ENCODE data around the gene NUDT3.
"Not testable (repeated sequence)": the region's sequence is repeated elsewhere in the genome, so short reads cannot be mapped to it uniquely, and the experiment has no call there.

NUDT3 gene

DNA sequence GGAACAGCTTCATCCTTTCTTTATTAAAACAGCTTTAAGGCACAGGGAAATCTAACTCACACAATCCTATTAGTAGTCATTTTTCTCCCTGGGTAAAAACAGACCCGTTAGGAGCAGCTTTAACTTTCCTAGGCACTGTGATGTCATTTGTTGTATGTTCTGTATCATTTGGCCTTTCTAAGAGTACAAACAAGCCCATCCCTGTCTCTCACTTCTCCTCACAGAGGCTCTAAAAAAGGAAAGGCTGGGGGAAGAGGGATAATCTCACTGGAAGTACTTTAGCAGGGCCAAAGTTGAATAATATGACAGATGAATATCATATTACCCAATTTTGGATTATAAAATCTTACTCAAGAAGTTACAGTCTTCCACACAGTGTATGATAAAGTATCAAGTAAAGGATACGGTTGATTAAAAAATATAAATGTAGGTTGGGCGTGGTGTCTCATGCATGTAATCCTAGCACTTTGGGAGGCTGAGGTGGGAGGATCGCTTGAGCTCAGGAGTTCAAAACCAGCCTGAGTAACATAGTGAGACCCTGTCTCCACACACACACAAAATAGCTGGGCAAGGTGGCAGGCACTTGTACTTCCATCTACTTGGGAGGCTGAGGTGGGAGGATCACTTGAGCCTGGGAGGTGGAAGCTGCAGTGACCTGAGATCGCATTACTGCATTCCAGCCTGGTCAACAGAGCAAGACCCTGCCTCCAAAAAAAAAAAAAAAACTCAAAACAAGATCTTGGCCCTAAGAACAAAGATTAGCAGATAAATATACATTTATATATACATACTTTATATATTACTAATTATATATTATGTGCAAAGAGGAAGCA, 7.9 kb downstream of the NUDT3 start:
- DNase-seq = no peak
- H3K36me3 ChIP-seq = no peaks in the 10 kb centered on the region; the same call in 1 of the 2 replicates
- no peak for TF ChIP-seq CTCF (IDR thresholded peaks at IDR 0.05; ENCODE audit: low read depth, low read length)
- no peaks in the 10 kb centered on the region for H3K4me1 ChIP-seq
- no peaks in the 10 kb centered on the region for H3K27me3 ChIP-seq
- H3K4me3 ChIP-seq (ENCODE audit: low read depth, low read length) = no peak overlapping the region
- no peaks in the 10 kb centered on the region for H3K9me3 ChIP-seq

- H3K9me3 ChIP-seq = no peaks in the 10 kb centered on the region
- no peaks in the 10 kb centered on the region for H3K27me3 ChIP-seq
- H3K4me3 ChIP-seq (ENCODE audit: low read depth, low read length) = no peak overlapping the region
- DNase-seq = no peak
- no peaks in the 10 kb centered on the region for H3K4me1 ChIP-seq
- no peaks in the 10 kb centered on the region; the same call in 1 of the 2 replicates for H3K36me3 ChIP-seq
- no peak for TF ChIP-seq CTCF (IDR thresholded peaks at IDR 0.05; ENCODE audit: low read depth, low read length)
Observed at GRCh38 chr6:34383656-34384320, 8.7 kb downstream of the NUDT3 start.

- no peak for DNase-seq
- no peaks in the 10 kb centered on the region for H3K27me3 ChIP-seq
- H3K4me1 ChIP-seq = no peaks in the 10 kb centered on the region
- H3K9me3 ChIP-seq = no peaks in the 10 kb centered on the region
- no peaks in the 10 kb centered on the region; the same call in 1 of the 2 replicates for H3K36me3 ChIP-seq
- no peak overlapping the region for H3K4me3 ChIP-seq (ENCODE audit: low read depth, low read length)
- TF ChIP-seq CTCF (IDR thresholded peaks at IDR 0.05; ENCODE audit: low read depth, low read length) = no peak
Observed at GRCh38 chr6:34383161-34383631, 9.3 kb downstream of the NUDT3 start.

DNA sequence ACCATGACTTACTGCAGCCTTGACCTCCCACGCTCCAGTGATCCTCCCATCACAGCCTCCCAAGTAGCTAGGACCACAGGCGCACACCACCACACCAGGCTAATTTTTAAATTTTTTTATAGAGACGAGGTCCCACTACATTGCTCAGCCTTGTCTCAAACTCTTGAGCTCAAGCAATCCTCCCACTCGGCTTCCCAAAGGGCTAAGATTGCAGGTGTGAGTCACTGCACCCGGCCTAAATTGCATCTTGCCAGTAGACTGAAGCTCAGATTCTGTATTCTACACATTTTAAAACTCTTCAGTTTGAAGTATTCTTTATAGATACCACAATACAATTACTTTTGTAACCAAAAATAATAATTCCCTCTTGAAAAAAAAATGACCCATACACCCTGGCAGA, 11.4 kb downstream of the NUDT3 start:
- Histone ChIP-seq H3K4me1 (no peaks in the 10 kb centered on the region), H3K4me3 (ENCODE audit: low read depth, low read length) (no peak overlapping the region), H3K27me3 (no peaks in the 10 kb centered on the region), H3K9me3 (no peaks in the 10 kb centered on the region), H3K36me3 (no peaks in the 10 kb centered on the region; the same call in 1 of the 2 replicates)
- DNase-seq = no peak
- TF ChIP-seq CTCF (IDR thresholded peaks at IDR 0.05; ENCODE audit: low read depth, low read length) = no peak

GRCh38 chr6:34378470-34378869, 14.0 kb downstream of the NUDT3 start:
- no peaks in the 10 kb centered on the region for H3K4me1 ChIP-seq
- no peaks in the 10 kb centered on the region for H3K27me3 ChIP-seq
- no peak overlapping the region for H3K4me3 ChIP-seq (ENCODE audit: low read depth, low read length)
- DNase-seq = no peak
- H3K36me3 ChIP-seq = no peaks in the 10 kb centered on the region; the same call in 1 of the 2 replicates
- no peak for TF ChIP-seq CTCF (IDR thresholded peaks at IDR 0.05; ENCODE audit: low read depth, low read length)
- no peaks in the 10 kb centered on the region for H3K9me3 ChIP-seq

- no peaks in the 10 kb centered on the region for H3K4me1 ChIP-seq
- DNase-seq = no peak
Observed at GRCh38 chr6:34377984-34378383, 14.5 kb downstream of the NUDT3 start.

DNA sequence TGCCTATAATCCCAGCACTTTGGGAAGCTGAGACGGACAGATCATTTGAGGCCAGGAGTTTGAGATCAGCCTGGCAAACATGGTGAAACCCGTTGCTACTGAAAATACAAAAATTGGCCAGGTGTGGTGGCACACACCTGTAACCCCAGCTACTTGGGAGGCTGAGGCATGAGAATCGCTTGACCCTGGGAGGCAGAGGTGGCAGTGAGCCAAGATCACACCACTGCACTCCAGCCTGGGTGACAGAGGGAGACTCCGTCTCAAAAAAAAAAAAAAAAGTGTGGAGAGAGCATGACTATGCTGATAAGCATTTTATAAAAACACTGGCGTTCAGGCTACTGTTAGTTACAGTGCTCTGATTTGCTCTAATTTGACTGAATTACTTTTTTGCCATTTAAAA, 14.9 kb downstream of the NUDT3 start:
- not testable (repeated sequence) for H3K9me3 ChIP-seq; H3K27me3 ChIP-seq; H3K4me1 ChIP-seq; H3K4me3 ChIP-seq (ENCODE audit: low read depth, low read length); H3K36me3 ChIP-seq; DNase-seq

More at GRCh38 chr6:34377984-34378383, 14.5 kb downstream of the NUDT3 start:
- no peak overlapping the region for H3K4me3 ChIP-seq (ENCODE audit: low read depth, low read length)
- H3K9me3 ChIP-seq = no peaks in the 10 kb centered on the region
- H3K27me3 ChIP-seq = no peaks in the 10 kb centered on the region
- TF ChIP-seq CTCF (IDR thresholded peaks at IDR 0.05; ENCODE audit: low read depth, low read length) = no peak
- no peaks in the 10 kb centered on the region; the same call in 1 of the 2 replicates for H3K36me3 ChIP-seq

Data from BE2C (cell line).